SU-DHL-6 (cell line): ENCODE results near the gene TMEM87B.

ENCODE experiments used
- H2AFZ ChIP-seq: fragments of 200-600 bp; sonication (generic); 2 replicates; pipeline ENCODE4 v1.6.1; 2014; ENCODE audit warnings: low read depth, mild to moderate bottlenecking, moderate library complexity, mixed read lengths, antibody characterized with exemption, low read length; ENCODE audit not compliant: severe bottlenecking
- H3F3A ChIP-seq: fragments of 200-600 bp; shearing (Covaris generic); 2 replicates; pipeline ENCODE4 v1.6.0; 2016; ENCODE audit warnings: antibody characterized with exemption, mild to moderate bottlenecking; ENCODE audit not compliant: insufficient read depth
- H3K27ac ChIP-seq: fragments of 200-600 bp; sonication (generic); 2 replicates; pipeline ENCODE4 v1.5.1; 2016; ENCODE audit warnings: low read depth, mild to moderate bottlenecking, low read length, moderate library complexity, mixed read lengths
- H3K27me3 ChIP-seq: fragments of 200-600 bp; sonication (generic), shearing (Covaris generic); 2 replicates; pipeline ENCODE4 v1.6.0; 2014; ENCODE audit warnings: mild to moderate bottlenecking, low read length
- H3K36me3 ChIP-seq: fragments of 200-600 bp; sonication (generic); 2 replicates; pipeline ENCODE4 v1.6.1; 2014; ENCODE audit warnings: mild to moderate bottlenecking, low read length, mixed read lengths
- H3K4me2 ChIP-seq: fragments of 300-600, 200-600 bp; shearing (Covaris generic), sonication (generic); 2 replicates; pipeline ENCODE4 v1.6.0; 2014; ENCODE audit warnings: low read length, low read depth, mild to moderate bottlenecking; ENCODE audit not compliant: poor library complexity, severe bottlenecking
- H3K4me3 ChIP-seq: fragments of 200-600 bp; sonication (generic); 2 replicates; pipeline ENCODE4 v1.5.1; 2014; ENCODE audit warnings: antibody characterized with exemption, low read length, mild to moderate bottlenecking, mixed read lengths; ENCODE audit not compliant: insufficient read depth, poor library complexity, severe bottlenecking
- H3K79me2 ChIP-seq: fragments of 200-600 bp; sonication (generic); 2 replicates; pipeline ENCODE4 v1.6.1; 2014; ENCODE audit warnings: mild to moderate bottlenecking, low read length, moderate library complexity; ENCODE audit not compliant: insufficient read depth
- H3K9ac ChIP-seq: fragments of 200-600 bp; sonication (generic); 2 replicates; pipeline ENCODE4 v1.7.0; 2014; ENCODE audit warnings: mild to moderate bottlenecking, low read length
- H3K9me2 ChIP-seq: fragments of 200-600 bp; sonication (generic); replicated peaks from 2 replicates; pipeline ENCODE4 v1.6.1; 2014; ENCODE audit warnings: low read length; ENCODE audit not compliant: insufficient read depth
- H3K9me3 ChIP-seq: fragments of 200-600 bp; sonication (generic); 2 replicates; pipeline ENCODE4 v1.6.1; 2014; ENCODE audit warnings: low read length, mixed read lengths; ENCODE audit not compliant: insufficient read depth
- H4K20me1 ChIP-seq: fragments of 200-600 bp; sonication (generic); 2 replicates; pipeline ENCODE4 v1.6.1; 2014; ENCODE audit warnings: low read depth, mild to moderate bottlenecking, antibody characterized with exemption, low read length, moderate library complexity, mixed read lengths
- EZH2phosphoT487 ChIP-seq: fragments of 200-600 bp; sonication (generic), shearing (Covaris generic); conservative IDR thresholded peaks from 2 replicates; pipeline ENCODE4 v1.6.1; 2018; ENCODE audit warnings: mild to moderate bottlenecking, antibody characterized with exemption, low read length, moderate library complexity, mixed read lengths
- TF ChIP-seq, protein P1 (sequence below): fragments of 200-600 bp; sonication (generic); IDR thresholded peaks from one replicate; pipeline ENCODE4 v1.5.1; 2017; ENCODE audit warnings: antibody characterized with exemption, mild to moderate bottlenecking, low read length, moderate library complexity; ENCODE audit not compliant: insufficient read depth, poor library complexity, severe bottlenecking

The TMEM87B gene

DNA sequence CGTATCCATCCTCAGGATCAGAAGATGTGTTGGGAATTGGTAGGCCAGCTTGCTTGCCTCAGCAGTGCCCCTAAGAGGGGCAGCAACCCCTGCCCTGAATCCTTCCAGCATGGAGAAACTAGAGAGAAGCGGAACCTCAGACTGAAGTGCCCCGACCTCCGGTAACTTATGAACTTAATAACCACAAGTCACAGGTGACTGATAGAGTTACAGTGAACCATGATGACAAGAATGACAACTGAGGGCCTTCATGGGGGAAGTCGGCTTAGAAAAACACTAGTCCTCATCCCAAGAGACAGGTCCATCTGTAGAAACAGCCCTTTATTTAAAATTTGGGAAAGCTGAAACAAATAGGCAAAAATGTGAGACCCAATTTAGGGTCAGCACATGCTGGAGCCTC, 42.5 kb upstream of the TMEM87B start:
- no peak overlapping the region for H3K9ac ChIP-seq
- no peaks in the 10 kb centered on the region for H3K9me2 ChIP-seq
- no peak overlapping the region for H3K4me2 ChIP-seq
- H3K36me3 ChIP-seq = no peaks in the 10 kb centered on the region
- no peak overlapping the region for H3K27ac ChIP-seq
- no peak for TF ChIP-seq EZH2phosphoT487
- TF ChIP-seq, protein P1, sequence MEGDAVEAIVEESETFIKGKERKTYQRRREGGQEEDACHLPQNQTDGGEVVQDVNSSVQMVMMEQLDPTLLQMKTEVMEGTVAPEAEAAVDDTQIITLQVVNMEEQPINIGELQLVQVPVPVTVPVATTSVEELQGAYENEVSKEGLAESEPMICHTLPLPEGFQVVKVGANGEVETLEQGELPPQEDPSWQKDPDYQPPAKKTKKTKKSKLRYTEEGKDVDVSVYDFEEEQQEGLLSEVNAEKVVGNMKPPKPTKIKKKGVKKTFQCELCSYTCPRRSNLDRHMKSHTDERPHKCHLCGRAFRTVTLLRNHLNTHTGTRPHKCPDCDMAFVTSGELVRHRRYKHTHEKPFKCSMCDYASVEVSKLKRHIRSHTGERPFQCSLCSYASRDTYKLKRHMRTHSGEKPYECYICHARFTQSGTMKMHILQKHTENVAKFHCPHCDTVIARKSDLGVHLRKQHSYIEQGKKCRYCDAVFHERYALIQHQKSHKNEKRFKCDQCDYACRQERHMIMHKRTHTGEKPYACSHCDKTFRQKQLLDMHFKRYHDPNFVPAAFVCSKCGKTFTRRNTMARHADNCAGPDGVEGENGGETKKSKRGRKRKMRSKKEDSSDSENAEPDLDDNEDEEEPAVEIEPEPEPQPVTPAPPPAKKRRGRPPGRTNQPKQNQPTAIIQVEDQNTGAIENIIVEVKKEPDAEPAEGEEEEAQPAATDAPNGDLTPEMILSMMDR = no peak
- H3K79me2 ChIP-seq = no peaks in the 10 kb centered on the region
- H4K20me1 ChIP-seq = no peaks in the 10 kb centered on the region
- H2AFZ ChIP-seq = no peak overlapping the region
- no peaks in the 10 kb centered on the region for H3K27me3 ChIP-seq
- no peak overlapping the region for H3K4me3 ChIP-seq
- no peaks in the 10 kb centered on the region for H3F3A ChIP-seq
- no peaks in the 10 kb centered on the region for H3K9me3 ChIP-seq

DNA sequence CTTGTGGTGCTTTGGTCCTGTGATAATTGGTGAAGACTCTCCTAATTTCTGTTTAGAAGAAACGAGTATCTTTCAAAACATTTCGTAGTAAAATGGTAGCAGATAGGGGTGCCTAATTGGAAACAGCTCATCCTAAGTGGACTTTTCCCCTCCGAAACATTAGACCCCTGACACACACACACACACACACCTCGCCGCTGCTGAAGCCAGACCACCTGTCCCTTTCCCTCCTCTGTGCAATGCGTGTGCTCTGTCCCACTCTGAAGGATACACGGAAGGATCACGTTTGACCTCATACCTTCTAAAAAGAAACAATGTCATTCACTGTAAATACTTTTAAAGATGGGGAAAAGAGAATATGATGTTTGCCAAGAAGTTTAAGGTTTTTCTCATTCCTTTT, 36.2 kb upstream of the TMEM87B start:
- Histone ChIP-seq H3K4me2 (no peak overlapping the region), H3K27me3 (no peaks in the 10 kb centered on the region), H2AFZ (no peak overlapping the region), H3K9me3 (no peaks in the 10 kb centered on the region), H3K9ac (no peak overlapping the region), H3K9me2 (no peaks in the 10 kb centered on the region), H4K20me1 (no peaks in the 10 kb centered on the region), H3K27ac (no peak overlapping the region), H3K36me3 (no peaks in the 10 kb centered on the region), H3K79me2 (no peaks in the 10 kb centered on the region), H3F3A (no peaks in the 10 kb centered on the region), H3K4me3 (no peak overlapping the region)
- TF ChIP-seq, protein P1 = no peak
- no peak for TF ChIP-seq EZH2phosphoT487

DNA sequence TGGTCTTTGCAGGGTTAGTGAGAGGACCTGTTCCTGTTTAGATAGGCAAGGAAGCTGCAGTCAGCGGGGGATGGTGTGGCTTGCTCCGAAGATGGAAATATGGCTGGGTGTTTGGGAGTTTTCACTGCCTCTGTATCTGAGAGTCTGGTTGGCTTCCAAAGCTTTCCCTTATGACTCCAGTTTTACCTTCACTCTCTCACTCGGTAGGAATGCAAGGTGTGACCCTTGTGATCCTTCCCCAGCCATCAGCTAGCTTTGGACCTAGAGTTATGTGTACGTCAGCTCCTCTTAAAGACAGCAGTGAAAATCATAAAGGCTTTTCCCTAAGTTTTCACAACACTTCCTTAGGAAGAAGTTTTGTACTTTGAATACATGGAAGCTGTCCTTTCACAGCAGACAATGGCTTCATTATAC, 35.5 kb upstream of the TMEM87B start:
- H3K9me2 ChIP-seq = no peaks in the 10 kb centered on the region
- H3K27ac ChIP-seq = no peak overlapping the region
- no peaks in the 10 kb centered on the region for H4K20me1 ChIP-seq
- no peak overlapping the region for H2AFZ ChIP-seq
- H3K9me3 ChIP-seq = no peaks in the 10 kb centered on the region
- no peak overlapping the region for H3K4me3 ChIP-seq
- H3K9ac ChIP-seq = no peak overlapping the region
- H3K36me3 ChIP-seq = no peaks in the 10 kb centered on the region
- no peaks in the 10 kb centered on the region for H3F3A ChIP-seq
- no peaks in the 10 kb centered on the region for H3K27me3 ChIP-seq
- H3K79me2 ChIP-seq = no peaks in the 10 kb centered on the region
- no peak overlapping the region for H3K4me2 ChIP-seq
- TF ChIP-seq, protein P1 = no peak

DNA sequence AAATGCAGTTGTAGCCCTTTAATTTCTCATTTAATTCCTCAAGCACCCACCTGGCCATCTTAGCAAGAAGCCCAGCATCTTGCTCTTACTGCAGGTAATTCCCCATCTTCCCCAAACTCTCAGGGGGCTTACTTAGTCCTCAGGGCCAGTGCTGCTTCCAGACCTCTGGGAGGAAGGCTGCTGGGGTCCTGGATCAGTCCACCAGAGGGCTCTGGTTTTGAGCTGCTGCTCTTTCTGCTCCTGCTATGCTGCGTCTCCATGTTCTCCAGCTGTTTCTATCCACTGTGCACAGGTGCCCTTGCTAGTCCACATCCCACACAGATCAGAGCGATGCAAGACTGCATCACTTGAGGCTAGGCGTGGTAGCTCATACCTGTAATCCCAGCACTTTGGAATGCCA, 34.5 kb upstream of the TMEM87B start:
- no peak overlapping the region for H3K9ac ChIP-seq
- H3K36me3 ChIP-seq = no peaks in the 10 kb centered on the region
- no peaks in the 10 kb centered on the region for H3K9me3 ChIP-seq
- no peak overlapping the region for H3K4me3 ChIP-seq
- no peaks in the 10 kb centered on the region for H3K27me3 ChIP-seq
- H3K4me2 ChIP-seq = no peak overlapping the region
- H3K79me2 ChIP-seq = no peaks in the 10 kb centered on the region
- H3K27ac ChIP-seq = no peak overlapping the region
- no peaks in the 10 kb centered on the region for H3F3A ChIP-seq
- H2AFZ ChIP-seq = no peak overlapping the region
- TF ChIP-seq, protein P1 = no peak
- no peak for TF ChIP-seq EZH2phosphoT487
- no peaks in the 10 kb centered on the region for H3K9me2 ChIP-seq
- H4K20me1 ChIP-seq = no peaks in the 10 kb centered on the region
